ENCODE results near the gene TMEM196. TPM values are rescaled to one million over a fixed set of nuclear protein-coding genes. Genes with fewer than 3 reads are reported as not detected.

The TMEM196 gene
- total RNA-seq (2021; ENCODE audit: unreplicated experiment) = not detected
- polyA plus RNA-seq (2012; ENCODE audit: insufficient read length) = not detected
- not detected for Bru-seq, nascent RNA
- not detected for BruChase-seq, experiment 1, labeled RNA remaining after a 2-hour chase
- percentile 2 among the genes with signal in this experiment for BruChase-seq, experiment 2, labeled RNA remaining after a 6-hour chase
- long read RNA-seq = 0 reads

DNA sequence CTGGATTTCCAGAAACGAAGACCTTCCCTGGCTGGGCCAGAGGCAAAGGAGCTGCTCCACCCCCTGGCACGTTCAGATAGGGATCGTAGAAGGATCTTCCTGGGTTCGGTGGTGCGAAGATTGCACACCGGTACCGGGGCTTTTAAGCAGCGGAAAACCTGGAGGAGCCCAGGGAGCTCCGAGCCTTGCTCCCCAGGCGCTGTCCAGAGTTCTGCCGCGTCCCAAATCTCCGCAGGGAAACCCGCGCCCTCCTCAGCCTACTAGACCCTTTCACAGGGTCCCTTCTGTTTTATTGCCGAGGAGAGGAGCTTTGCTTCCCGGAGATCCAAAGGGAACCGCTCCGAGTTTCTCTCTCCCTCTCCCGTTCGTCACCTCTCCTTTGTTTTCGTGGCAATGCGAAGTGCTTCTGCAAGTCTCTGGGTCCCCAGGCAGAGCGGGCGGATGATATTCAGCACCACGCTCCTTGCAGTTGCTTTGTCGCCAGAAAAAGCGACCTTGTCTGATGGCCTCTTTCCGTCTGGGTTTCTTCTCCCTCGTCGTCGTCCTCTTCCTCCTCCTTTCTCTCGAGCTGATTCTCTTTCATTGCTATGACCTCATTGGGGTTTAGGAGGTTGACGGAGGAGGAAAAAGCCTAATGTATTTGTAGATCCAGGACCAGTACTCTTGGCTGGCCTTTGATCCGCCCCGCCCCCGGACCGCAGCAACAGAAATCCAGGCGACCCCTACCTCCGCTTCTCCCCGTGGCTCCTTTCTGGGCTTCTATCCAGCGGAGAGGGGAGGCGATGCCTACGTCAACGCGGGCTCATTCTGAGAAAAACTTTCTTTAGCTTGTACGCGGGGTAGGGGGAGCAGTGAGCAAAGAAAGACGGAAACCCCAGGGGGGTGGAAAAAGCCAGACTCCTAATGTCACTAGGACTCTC is at the start of gene TMEM196:
Gene TMEM196, minus strand, starts transcription at position 777 of the 920 bp plus-strand sequence. CDS start 921 bp downstream, outside the sequence.
- H3K36me3 ChIP-seq (ENCODE audit: control insufficient read depth, insufficient read depth, low read length) = no peaks in the 10 kb centered on the region
- POLR2A ChIA-PET = no interaction called here
- no peak for DNase-seq (ENCODE audit: low read depth, low spot score)
- H3K27me3 ChIP-seq (ENCODE audit: control insufficient read depth, insufficient read depth, low read length) = peaks cover 22% of the 10 kb centered on the region
- peak within 1 kb of the TSS; percentile 16 to 43; a peak in 3 of 4 replicates for H3K4me3 ChIP-seq (ENCODE audit: low read depth in 2 of 2, low read length in 2 of 2)
- BruUV-seq (replicated peaks) = no TSS peak
- CTCF ChIA-PET = interaction anchor here (0.9 kb wide), 1 partner anchor 19 kb away, joined by 4 read pairs; no protein-coding TSS in a partner anchor
- peaks cover 5% of the 10 kb centered on the region for H3K4me1 ChIP-seq (ENCODE audit: control insufficient read depth, insufficient read depth, low read length)
- peak; percentile 89 for ATAC-seq
- in situ Hi-C loops (cut with HindIII; ENCODE audit: low pct_unique_long_range_greater_than_20kb, low sequenced_read_pairs) = no loop called here
- TF ChIP-seq TCF7L2 (IDR thresholded peaks at IDR 0.05; ENCODE audit: low read depth, low read length) = no peak
- TF ChIP-seq, protein P1, sequence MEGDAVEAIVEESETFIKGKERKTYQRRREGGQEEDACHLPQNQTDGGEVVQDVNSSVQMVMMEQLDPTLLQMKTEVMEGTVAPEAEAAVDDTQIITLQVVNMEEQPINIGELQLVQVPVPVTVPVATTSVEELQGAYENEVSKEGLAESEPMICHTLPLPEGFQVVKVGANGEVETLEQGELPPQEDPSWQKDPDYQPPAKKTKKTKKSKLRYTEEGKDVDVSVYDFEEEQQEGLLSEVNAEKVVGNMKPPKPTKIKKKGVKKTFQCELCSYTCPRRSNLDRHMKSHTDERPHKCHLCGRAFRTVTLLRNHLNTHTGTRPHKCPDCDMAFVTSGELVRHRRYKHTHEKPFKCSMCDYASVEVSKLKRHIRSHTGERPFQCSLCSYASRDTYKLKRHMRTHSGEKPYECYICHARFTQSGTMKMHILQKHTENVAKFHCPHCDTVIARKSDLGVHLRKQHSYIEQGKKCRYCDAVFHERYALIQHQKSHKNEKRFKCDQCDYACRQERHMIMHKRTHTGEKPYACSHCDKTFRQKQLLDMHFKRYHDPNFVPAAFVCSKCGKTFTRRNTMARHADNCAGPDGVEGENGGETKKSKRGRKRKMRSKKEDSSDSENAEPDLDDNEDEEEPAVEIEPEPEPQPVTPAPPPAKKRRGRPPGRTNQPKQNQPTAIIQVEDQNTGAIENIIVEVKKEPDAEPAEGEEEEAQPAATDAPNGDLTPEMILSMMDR (IDR thresholded peaks at IDR 0.05) = no peak
- TF ChIP-seq POLR2AphosphoS5 (IDR thresholded peaks at IDR 0.05; ENCODE audit: low read depth, low read length) = no peak
- TF ChIP-seq, protein P2, sequence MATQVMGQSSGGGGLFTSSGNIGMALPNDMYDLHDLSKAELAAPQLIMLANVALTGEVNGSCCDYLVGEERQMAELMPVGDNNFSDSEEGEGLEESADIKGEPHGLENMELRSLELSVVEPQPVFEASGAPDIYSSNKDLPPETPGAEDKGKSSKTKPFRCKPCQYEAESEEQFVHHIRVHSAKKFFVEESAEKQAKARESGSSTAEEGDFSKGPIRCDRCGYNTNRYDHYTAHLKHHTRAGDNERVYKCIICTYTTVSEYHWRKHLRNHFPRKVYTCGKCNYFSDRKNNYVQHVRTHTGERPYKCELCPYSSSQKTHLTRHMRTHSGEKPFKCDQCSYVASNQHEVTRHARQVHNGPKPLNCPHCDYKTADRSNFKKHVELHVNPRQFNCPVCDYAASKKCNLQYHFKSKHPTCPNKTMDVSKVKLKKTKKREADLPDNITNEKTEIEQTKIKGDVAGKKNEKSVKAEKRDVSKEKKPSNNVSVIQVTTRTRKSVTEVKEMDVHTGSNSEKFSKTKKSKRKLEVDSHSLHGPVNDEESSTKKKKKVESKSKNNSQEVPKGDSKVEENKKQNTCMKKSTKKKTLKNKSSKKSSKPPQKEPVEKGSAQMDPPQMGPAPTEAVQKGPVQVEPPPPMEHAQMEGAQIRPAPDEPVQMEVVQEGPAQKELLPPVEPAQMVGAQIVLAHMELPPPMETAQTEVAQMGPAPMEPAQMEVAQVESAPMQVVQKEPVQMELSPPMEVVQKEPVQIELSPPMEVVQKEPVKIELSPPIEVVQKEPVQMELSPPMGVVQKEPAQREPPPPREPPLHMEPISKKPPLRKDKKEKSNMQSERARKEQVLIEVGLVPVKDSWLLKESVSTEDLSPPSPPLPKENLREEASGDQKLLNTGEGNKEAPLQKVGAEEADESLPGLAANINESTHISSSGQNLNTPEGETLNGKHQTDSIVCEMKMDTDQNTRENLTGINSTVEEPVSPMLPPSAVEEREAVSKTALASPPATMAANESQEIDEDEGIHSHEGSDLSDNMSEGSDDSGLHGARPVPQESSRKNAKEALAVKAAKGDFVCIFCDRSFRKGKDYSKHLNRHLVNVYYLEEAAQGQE (IDR thresholded peaks at IDR 0.05; ENCODE audit: insufficient read depth in 1 of 2, low read depth in 2 of 2, low read length in 1 of 2) = peak; percentile 92 to 93
- no peak for TF ChIP-seq SIN3A (IDR thresholded peaks at IDR 0.05; ENCODE audit: borderline replicate concordance, insufficient read depth, low read depth, low read length)
- H3K9me3 ChIP-seq (ENCODE audit: control insufficient read depth, insufficient read depth, low read depth, low read length) = no peaks in the 10 kb centered on the region
- intact Hi-C loops (cut with micrococcal nuclease; ENCODE audit: unreplicated experiment) = no loop called here
- no peak within 1 kb of the TSS for H3K27ac ChIP-seq (ENCODE audit: low read length)

DNA sequence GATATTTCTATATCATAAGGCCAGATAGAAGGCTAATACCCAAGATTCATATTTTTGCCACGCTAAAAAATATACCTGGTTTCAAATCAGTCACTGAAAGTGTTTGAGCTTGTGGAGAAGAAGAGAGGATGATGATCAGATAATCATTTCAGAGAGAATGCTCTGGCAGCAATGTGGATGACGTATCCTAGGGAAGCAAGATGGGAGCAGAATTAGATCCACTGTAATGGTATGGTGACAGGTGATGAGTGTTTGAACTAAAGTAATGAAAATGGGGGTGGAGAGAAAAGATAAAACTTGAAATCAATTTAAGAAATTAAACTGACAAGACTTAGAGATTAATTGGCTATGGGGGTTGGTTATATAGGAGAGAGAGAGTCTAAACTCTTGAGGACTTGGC is 42.7 kb upstream of the TMEM196 start:
- H3K36me3 ChIP-seq (ENCODE audit: control insufficient read depth, insufficient read depth, low read length) = no peaks in the 10 kb centered on the region
- DNase-seq (ENCODE audit: low read depth, low spot score) (no peak), ATAC-seq (no peak)
- in situ Hi-C loops (cut with HindIII; ENCODE audit: low pct_unique_long_range_greater_than_20kb, low sequenced_read_pairs) = no loop called here
- no peaks in the 10 kb centered on the region for H3K9me3 ChIP-seq (ENCODE audit: control insufficient read depth, insufficient read depth, low read depth, low read length)
- no peak overlapping the region for H3K4me3 ChIP-seq (ENCODE audit: low read depth in 2 of 2, low read length in 2 of 2)
- H3K4me1 ChIP-seq (ENCODE audit: control insufficient read depth, insufficient read depth, low read length) = no peaks in the 10 kb centered on the region
- CTCF ChIA-PET = no interaction called here
- TF ChIP-seq, protein P2 (IDR thresholded peaks at IDR 0.05; ENCODE audit: insufficient read depth in 1 of 2, low read depth in 2 of 2, low read length in 1 of 2) = no peak
- TF ChIP-seq TCF7L2 (IDR thresholded peaks at IDR 0.05; ENCODE audit: low read depth, low read length) (no peak), POLR2AphosphoS5 (IDR thresholded peaks at IDR 0.05; ENCODE audit: low read depth, low read length) (no peak), SIN3A (IDR thresholded peaks at IDR 0.05; ENCODE audit: borderline replicate concordance, insufficient read depth, low read depth, low read length) (no peak)
- TF ChIP-seq, protein P1 (IDR thresholded peaks at IDR 0.05) = no peak
- H3K27ac ChIP-seq (ENCODE audit: low read length) = no peak overlapping the region
- no peaks in the 10 kb centered on the region for H3K27me3 ChIP-seq (ENCODE audit: control insufficient read depth, insufficient read depth, low read length)
- intact Hi-C loops (cut with micrococcal nuclease; ENCODE audit: unreplicated experiment) = no loop called here
- POLR2A ChIA-PET = no interaction called here
- BruUV-seq (replicated peaks) = no TSS peak
